ENCODE results near the gene DNAH17.

The DNAH17 gene

GRCh38 chr17:78493853-78494695 lies 83.1 kb downstream of the DNAH17 start:
- no peak for DNase-seq

- DNase-seq = no peak
Observed at GRCh38 chr17:78493450-78493849, 83.7 kb downstream of the DNAH17 start.

GRCh38 chr17:78492116-78492799 lies 84.9 kb downstream of the DNAH17 start:
- no peak for DNase-seq

GRCh38 chr17:78491236-78492115 lies 85.7 kb downstream of the DNAH17 start:
- DNase-seq = no peak

DNA sequence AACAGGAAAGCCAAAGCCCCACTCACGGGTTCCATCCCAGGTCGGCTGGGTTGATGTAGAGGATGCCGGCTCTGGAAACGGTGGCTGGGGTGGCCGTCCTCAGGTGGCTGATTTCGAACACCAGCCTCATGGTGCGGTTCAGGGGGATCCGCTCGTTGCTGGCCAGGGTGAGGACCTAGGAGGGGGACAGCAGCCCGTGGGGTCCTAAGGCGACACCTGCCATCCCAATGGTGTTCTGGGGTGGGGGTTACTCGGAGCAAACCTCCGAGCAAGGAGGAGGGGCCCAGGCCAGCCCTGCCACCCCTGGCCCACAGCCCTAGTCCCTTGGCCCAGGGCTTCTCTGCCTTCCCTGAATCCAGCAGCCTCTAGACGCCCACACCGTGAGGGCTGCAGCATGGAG lies 86.5 kb downstream of the DNAH17 start:
- no peak for DNase-seq

DNA sequence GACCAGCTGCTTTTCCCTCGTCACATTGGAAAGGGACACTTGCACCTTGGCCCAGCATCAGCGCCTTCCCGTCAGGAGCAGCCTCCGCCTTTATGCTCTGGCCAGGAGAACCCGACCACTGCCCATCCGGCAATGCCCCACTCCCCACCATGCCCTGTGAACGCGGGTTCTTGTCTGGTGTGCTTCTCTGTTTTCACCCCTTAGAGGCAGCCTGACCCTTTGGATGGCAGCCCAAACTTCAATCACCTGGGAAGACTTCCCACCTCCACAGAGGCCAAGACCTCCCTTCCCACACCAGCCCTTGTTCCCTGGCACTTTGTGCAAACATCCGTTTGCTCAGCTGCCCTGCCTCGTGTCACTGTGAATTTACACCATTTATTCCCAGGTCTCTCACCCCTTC lies 87.0 kb downstream of the DNAH17 start:
- no peak for DNase-seq

- no peak for DNase-seq
Observed at GRCh38 chr17:78488867-78489634, 88.1 kb downstream of the DNAH17 start.

DNA sequence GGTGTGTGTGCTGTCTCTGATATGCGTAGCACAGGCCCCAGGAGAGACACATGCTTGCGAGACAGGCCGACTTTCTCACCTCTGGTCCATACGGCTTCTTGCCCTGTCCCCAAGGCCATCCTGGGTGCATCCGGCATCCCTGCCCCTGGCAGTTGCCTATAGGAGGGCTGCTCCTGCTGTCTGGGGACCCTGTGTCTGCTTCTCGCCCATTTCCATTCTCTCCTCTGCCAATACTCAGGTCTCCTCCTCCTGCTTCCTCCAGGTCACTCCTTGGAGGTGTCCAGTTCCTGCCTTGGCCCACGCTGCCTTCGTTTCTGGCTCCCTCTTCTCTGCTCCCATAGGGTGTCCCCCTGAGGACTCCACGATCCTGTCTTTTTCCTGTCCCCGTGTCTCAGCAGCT lies 89.0 kb downstream of the DNAH17 start:
- DNase-seq = no peak

GRCh38 chr17:78486946-78487680 lies 90.1 kb downstream of the DNAH17 start:
- no peak for DNase-seq

GRCh38 chr17:78486228-78486802 lies 90.9 kb downstream of the DNAH17 start:
- no peak for DNase-seq

DNA sequence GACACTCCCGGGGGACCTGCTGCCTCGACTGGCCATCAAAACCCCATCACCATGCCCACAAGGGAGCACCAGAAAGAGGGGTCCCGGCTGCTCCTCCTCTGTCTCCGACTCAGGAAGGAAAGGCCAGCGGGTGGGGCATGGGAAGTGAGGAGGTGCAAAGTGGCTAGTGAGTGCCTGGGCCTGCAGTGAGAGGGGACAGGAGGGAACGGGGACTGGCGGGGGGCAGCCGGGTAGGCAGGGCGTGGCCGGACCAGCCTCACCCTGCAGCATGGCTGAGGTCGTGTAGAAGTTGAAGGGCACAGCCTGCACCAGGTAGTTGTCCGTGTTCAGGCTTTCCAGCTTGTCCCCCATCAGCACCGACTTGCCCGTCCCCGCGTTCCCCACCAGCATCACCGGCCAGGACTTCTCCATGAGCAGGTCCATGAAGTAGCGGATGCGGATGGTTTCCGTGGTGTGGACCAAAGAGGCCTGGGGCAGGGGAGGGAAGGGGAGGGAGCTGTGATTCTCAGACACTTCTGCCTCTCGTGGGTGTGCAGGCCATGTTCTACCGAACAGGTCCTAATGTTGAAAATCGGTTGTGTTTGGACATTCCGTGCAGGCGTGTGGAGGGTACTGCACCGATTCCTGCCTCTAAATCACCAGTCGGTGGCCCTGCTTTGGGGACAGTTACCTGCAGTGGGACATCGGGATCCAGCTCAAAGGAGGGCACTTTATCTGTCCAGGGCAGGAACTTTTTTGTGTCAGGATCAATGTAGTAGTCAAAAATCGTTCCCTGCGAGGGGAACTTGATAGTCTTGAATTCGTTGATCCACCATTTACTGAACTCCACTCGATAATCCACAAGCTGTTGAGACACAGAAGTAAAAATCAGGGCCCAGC lies 91.7 kb downstream of the DNAH17 start:
- DNase-seq = no peak

GRCh38 chr17:78484271-78485246 lies 92.6 kb downstream of the DNAH17 start:
- DNase-seq = peak; percentile 68

DNA sequence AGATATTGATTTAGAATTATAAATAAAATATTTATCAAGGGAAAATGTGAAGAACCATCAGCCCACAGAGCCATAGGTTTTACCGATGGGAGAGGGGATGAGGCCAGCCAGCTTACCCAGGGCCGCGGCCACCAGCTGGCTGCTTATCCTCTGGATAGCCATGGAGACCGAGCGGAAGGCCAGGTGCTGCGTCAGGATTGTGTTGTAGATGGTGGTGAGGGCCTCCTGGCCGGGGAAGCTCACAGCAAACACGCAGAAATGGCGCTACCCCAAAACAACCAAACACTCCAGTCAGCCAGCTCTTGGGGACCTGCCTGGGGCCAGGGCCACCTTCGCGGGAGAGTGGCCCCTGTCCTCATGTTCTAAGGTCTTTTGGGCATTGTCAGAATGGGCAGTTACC lies 97.8 kb downstream of the DNAH17 start:
- DNase-seq = no peak

DNA sequence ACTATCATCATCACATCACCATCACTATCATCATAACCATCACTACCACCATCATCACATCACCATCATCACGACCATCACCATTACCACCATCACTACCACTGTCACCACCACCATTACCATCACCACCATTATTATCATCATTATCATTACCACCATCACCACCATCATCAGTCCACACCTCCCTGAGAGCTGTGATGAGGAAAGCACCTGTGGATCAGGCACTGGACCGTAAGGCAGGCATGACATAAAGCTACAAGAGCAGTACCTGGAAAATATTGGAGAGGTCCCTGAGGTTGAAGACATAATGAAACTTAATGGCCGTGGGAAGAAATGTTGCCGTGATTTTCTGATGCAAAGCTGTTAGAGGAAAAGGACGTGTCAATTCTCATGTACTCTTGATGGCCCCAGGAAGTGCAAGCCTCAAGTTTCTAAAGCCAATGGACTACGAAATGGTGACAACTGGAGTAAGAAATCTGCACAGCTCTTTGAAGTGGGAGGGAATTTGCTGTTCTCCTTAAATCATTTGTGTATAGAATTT lies 98.4 kb downstream of the DNAH17 start:
- DNase-seq = no peak

DNA sequence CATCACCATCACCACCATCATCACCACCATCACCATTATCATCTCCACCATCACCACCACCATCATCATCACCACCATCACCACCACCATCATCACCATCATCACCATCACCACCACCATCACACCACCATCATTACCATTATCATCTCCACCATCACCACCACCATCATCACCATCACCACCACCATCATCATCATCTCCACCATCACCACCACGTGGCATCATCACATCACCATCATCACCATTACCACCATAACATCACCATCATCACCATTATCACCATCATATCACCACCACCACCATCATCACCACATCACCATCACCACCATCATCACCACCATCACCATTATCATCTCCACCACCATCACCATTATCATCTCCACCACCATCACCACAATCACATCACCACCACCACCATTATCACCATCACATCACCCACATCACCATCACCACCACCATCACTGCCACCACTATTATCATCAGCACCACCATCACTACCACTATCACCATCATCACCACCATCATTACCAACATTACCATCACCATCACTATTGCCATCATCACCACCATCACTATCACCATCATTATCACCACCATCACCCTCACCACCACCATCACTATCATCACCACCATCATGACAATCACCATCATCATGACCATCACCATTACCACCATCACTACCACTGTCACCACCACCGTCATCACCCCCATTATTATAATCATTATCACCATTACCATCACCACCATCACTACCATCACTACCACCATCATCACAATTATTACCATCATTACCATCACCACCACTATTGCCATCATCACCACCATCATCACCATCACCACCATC lies 99.1 kb downstream of the DNAH17 start:
- DNase-seq = no peak

- no peak for DNase-seq
Observed at GRCh38 chr17:78476973-78477372, 100.2 kb downstream of the DNAH17 start.

DNA sequence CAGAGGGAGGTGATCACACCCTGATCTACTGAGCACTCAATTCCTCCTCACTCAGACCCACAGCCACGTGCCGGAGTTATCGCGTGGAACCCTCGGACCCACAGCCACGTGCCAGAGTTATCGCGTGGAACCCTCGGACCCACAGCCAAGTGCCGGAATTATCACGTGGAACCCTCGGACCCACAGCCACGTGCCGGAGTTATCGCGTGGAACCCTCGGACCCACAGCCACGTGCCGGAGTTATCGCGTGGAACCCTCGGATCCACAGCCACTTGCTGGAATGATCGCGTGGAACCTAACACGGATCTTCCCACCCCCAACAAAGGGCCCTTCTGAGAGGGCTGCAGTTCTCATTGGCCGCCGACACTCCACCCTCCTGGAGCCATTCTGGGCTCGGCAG lies 101.0 kb downstream of the DNAH17 start:
- DNase-seq = no peak

DNA sequence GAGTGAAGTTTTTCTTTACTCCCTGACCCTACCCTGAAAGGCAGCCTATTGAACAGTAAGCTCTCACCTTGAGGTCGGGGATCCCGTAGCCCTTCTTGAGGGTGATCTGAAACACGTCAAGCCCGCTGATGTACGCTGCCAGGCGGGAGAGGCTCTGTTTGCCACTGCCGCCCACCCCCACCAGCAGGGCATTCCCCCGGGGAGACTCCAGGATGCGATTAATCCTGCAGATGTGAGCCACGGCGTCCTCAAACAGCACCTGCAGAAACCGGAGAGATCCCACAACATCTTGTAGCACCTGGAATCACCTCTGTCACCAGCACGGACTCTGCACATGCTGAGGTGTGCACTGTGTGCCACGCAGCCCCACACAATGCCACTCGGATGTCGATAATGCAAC lies 102.0 kb downstream of the DNAH17 start:
- no peak for DNase-seq
